H4 (cell line): ENCODE measurements around the gene SEC23A. TPM values are rescaled to one million over a fixed set of nuclear protein-coding genes. Genes with fewer than 3 reads are reported as not detected.
"Not testable (repeated sequence)": the region's sequence is repeated elsewhere in the genome, so short reads cannot be mapped to it uniquely, and the experiment has no call there.

Experiments
- DNase-seq: peaks from one replicate; pipeline ENCODE4 v3.0.0-alpha.2; 2015; ENCODE audit warnings: low spot score
- total RNA-seq: library from RNA; depleted of rRNA; stranded (reverse); fragments of >200 nt; shearing (Covaris generic); gene quantifications from 2 replicates; pipeline ENCODE4 v1.2.3, GENCODE V29; 2014; rRNA removed

The SEC23A gene
- total RNA-seq = 119 and 146 TPM in 2 replicates

DNA sequence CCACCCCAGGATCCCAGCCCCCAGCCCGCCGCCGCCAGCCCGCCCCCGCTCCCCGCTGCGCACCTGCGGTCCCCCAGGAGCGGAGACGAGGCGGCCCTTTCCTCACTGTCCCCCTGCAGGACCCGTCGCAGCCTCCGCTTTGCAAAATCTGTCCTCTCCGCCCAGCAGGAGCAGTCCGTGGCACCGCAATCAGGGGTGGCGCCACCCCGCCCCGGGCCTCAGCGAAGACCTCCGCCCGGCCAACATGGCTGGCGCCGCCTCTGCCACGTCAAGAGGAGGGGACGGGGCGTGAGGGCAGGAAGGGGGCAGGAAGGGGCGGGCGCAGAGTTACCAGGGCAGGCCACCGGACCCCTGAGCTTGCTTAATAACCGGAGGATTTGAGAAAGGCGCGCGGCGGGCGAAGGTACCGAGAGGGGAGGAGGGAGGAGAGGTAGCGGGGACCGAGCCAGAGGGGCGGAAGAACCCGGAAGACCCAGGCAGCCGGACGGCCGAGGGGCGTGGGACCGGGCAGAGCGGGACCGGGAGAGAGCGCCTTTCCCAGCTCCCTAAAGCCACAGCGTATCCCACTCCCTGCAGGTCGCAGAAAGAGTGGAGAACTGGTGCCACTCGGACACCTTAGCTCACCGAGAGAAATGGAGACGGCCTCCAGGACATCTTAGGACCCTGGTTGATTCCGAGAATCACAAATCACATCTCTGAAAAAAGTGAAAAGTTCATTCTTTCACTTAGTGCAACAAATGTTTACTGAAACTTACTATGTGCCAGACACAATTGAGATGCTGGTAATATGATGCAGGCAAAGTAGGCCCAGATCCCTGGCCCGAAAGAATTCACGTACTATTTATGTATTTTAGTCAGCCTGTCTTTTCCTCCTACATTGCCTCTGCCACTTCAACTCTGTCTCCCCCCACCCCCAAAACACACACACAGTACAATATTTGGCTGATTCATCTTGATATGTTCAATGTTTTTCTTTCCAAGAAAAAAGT, at the start of gene SEC23A:
Gene SEC23A, minus strand, starts transcription at position 267 of the 989 bp plus-strand sequence. CDS start 7,117 bp downstream, outside the sequence.
- DNase-seq = peak; percentile 85

DNA sequence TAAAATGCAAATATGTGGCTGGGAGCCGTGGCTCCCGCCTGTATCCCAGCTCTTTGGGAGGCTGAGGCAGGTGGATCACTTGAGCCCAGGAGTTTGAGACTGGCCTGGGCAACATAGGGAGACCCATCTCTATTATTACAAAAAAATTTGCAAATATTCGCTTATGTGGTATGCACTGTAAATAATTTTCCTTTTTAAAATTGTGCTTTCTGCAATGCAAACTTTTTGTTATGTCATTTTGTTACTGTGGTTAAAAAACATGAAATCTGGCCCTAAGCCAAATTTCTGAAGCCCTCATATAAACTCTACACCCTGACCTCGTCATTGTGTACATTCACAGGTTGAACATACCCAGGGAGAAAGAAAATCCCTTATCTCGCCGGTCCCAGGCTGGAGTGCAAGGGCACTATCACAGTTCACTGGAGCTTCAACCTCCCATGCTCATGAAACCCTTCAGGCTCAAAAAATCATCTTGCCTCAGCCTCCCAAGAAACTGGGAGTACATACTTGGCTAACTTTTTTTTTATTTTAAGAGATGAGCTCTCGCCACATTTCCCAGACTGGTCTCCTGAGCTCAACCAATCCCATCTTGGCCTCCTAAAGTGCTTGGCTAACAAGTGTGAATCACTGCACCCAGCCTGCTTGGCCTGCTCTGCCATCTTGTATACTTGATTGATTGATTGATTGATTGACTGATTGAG, 42.4 kb upstream of the SEC23A start:
- no peak for DNase-seq

GRCh38 chr14:39143226-39143625, 40.2 kb upstream of the SEC23A start:
- DNase-seq = not testable (repeated sequence)

DNA sequence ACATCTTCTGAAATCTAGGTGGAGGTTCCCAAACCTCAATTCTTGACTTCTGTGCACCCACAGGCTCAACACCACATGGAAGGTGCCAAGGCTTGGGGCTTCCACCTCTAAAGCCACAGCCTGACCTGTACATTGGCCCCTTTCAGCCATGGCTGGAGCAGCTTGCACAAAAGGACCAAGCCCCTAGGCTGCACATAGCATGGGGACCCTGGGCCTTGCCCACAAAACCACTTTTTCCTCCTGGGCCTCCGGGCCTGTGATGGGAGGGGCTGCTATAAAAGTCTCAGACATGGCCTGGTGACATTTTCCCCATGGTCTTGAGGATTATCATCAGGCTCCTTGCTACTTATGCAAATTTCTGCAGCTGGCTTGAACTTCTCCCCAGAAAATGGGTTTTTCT, 38.6 kb upstream of the SEC23A start:
- DNase-seq = not testable (repeated sequence)

DNA sequence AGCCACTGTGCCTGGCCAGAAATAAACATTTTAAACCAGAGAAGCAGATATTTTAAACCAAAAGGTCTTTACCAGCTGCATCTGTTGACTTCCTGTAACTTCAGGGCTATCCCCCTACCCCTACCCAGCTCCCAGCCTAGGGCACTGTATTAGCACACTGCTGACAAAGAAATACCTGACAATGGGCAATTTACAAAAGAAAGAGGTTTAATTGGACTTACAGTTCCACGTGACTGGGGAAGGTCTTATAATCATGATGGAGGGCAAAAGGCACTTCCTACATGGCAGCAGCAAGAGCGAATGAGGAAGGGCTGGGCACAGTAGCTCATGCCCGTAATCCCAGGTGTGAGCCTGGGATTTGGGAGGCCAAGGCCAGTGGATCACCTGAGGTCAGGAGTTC, 37.1 kb upstream of the SEC23A start:
- no peak for DNase-seq

- no peak for DNase-seq
These were observed 35.4 kb upstream of the SEC23A start for GRCh38 chr14:39138440-39138839.

GRCh38 chr14:39137835-39138234, 34.8 kb upstream of the SEC23A start:
- not testable (repeated sequence) for DNase-seq

GRCh38 chr14:39122330-39123138, 19.5 kb upstream of the SEC23A start:
- DNase-seq = no peak

- peak; percentile 94 for DNase-seq
These were observed 11.2 kb upstream of the SEC23A start, which contains the start of gene GEMIN2 for GRCh38 chr14:39114073-39114838. GEMIN2 (plus strand) TSS chr14:39114323; CDS start chr14:39114339, 16 bp downstream.

GRCh38 chr14:39113685-39114072, 10.6 kb upstream of the SEC23A start:
- no peak for DNase-seq

DNA sequence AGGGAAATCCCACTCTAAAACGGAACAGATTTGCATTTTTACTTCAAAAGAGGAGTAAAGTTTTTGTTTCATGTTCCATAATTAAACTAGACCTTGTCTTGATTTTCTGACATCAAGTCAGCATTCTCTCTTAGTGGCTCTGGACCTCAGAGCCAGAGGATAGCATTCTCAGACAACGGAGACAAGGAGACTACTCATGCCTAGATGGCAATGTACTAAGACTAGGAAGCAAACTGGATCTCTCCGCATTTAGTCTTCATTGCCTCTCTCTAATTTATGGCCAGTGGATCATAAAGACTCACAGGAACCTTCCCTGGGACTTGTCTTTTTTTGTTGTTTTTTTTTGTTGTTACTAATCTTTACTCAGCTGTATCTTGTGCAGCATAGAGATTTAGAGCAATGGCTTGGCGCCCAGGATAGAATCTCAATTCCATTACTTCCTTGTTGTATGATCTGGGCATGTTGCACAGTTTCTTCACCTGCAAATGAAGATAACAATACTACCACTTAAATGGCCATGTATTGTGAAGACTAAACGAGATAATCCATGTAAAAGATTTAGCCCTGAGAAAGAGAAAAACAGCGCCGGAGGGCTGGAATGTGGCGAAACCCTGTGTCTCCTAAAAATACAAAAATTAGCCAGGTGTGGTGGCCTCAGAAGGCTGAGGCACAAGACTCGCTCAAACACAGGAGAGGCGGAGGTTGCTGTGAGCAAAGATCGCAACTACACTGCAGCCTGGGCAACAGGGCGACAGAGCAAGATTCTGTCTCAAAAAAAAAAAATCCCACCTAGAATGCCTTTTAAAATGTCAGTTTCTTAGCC, 7.1 kb upstream of the SEC23A start:
- no peak for DNase-seq

GRCh38 chr14:39108791-39109190, 5.8 kb upstream of the SEC23A start:
- DNase-seq = no peak

DNA sequence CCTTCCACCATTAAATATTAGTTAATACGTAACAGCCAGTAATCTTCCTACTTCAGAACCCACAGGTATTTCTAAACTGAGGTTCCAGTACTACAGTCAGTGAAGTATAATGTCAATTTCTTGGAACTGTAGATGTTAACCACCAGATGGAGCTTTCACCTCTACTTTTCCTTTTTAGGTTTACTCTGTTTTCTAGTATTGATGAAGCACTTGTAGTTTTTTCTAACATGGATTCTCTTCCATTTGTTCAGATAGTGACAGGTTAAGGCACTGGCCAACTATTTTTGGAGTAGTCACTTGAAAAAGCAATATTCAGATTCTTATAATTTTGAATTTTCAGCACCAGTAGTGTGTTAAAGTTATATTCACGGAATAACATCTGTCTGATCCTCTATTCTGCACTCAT, 4.6 kb upstream of the SEC23A start:
- DNase-seq = peak; percentile 30

GRCh38 chr14:39104078-39104801, 1.2 kb upstream of the SEC23A start:
- not testable (repeated sequence) for DNase-seq

- peak; percentile 14 for DNase-seq
These were observed 618 bp downstream of the SEC23A start for GRCh38 chr14:39102265-39102968.

DNA sequence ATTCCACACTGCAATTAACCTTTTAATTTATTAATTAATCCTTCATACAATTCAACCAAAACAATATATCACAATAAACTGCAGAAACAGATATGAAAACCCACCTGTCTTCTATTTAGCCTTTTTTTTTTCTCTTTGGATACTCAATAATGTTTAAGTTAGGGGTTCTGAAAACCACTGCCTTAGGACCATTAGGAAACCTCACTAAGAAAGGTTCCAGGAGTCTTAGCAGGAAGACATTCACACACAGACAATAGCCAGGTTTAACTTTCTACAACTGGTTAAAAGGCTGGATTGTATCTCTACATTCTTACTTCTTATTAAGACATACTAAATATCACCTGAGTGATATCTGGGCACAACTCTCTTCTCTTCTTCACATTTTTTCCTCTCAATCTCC, 3.3 kb downstream of the SEC23A start:
- no peak for DNase-seq

GRCh38 chr14:39099215-39099614, 3.8 kb downstream of the SEC23A start:
- not testable (repeated sequence) for DNase-seq

GRCh38 chr14:39097159-39097558, 5.9 kb downstream of the SEC23A start:
- DNase-seq = no peak

GRCh38 chr14:39094515-39094914, 8.5 kb downstream of the SEC23A start:
- DNase-seq = no peak
